Neutrophil (primary cell): Measurements from ENCODE around the gene ACTMAP.
A peak's percentile ranks its signal among the peaks of the same experiment; 100 is the strongest.

Experiments
- H3K27ac ChIP-seq: fragments of 200-600 bp; sonication (generic); 2 replicates; pipeline ENCODE4 v1.5.1; 2016; ENCODE audit warnings: mild to moderate bottlenecking, moderate library complexity
- H3K27me3 ChIP-seq: fragments of 200-600 bp; sonication (generic); 2 replicates; pipeline ENCODE4 v1.6.0; 2016; ENCODE audit warnings: mild to moderate bottlenecking
- H3K36me3 ChIP-seq: fragments of 200-600 bp; sonication (generic); 2 replicates; pipeline ENCODE4 v1.5.1; 2017
- H3K4me1 ChIP-seq, 2 experiments: fragments of 200-600 bp in 1 of 2; sonication (generic) in 1 of 2; 1 replicate in 1 of 2; 2 replicates in 1 of 2; pipeline versions ENCODE4 v1.5.1 to v1.6.1; 2013 to 2016; ENCODE audit warnings: low read depth in 1 of 2, low read length in 1 of 2, mild to moderate bottlenecking in 1 of 2, moderate library complexity in 1 of 2; ENCODE audit not compliant: control insufficient read depth in 1 of 2, insufficient read depth in 1 of 2
- H3K4me3 ChIP-seq, 2 experiments: fragments of 200-600 bp in 1 of 2; sonication (generic) in 1 of 2; 1 replicate in 1 of 2; 2 replicates in 1 of 2; pipeline ENCODE4 v1.5.1; 2013 to 2016; ENCODE audit warnings: low read depth in 1 of 2, low read length in 1 of 2, mild to moderate bottlenecking in 1 of 2, moderate library complexity in 1 of 2
- H3K9me3 ChIP-seq: fragments of 200-600 bp; sonication (generic); 2 replicates; pipeline ENCODE4 v1.5.1; 2016
- TF ChIP-seq, protein P1 (sequence below): fragments of 200-600 bp; sonication (generic); IDR thresholded peaks from 2 replicates; pipeline ENCODE4 v1.5.1; 2016; ENCODE audit warnings: antibody characterized with exemption

The ACTMAP gene

GRCh38 chr19:40714441-40715299 lies 35.6 kb downstream of the ACTMAP start:
- Histone ChIP-seq H3K27me3 (no peaks in the 10 kb centered on the region), H3K36me3 (peaks cover 23% of the 10 kb centered on the region), H3K4me1 (peaks cover 51 to 60% of the 10 kb centered on the region in 2 experiments), H3K9me3 (no peaks in the 10 kb centered on the region), H3K27ac (peak overlapping the region; percentile 92), H3K4me3 (peak overlapping the region; percentile 76 to 93)
- TF ChIP-seq, protein P1, sequence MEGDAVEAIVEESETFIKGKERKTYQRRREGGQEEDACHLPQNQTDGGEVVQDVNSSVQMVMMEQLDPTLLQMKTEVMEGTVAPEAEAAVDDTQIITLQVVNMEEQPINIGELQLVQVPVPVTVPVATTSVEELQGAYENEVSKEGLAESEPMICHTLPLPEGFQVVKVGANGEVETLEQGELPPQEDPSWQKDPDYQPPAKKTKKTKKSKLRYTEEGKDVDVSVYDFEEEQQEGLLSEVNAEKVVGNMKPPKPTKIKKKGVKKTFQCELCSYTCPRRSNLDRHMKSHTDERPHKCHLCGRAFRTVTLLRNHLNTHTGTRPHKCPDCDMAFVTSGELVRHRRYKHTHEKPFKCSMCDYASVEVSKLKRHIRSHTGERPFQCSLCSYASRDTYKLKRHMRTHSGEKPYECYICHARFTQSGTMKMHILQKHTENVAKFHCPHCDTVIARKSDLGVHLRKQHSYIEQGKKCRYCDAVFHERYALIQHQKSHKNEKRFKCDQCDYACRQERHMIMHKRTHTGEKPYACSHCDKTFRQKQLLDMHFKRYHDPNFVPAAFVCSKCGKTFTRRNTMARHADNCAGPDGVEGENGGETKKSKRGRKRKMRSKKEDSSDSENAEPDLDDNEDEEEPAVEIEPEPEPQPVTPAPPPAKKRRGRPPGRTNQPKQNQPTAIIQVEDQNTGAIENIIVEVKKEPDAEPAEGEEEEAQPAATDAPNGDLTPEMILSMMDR, result peak; percentile 36

DNA sequence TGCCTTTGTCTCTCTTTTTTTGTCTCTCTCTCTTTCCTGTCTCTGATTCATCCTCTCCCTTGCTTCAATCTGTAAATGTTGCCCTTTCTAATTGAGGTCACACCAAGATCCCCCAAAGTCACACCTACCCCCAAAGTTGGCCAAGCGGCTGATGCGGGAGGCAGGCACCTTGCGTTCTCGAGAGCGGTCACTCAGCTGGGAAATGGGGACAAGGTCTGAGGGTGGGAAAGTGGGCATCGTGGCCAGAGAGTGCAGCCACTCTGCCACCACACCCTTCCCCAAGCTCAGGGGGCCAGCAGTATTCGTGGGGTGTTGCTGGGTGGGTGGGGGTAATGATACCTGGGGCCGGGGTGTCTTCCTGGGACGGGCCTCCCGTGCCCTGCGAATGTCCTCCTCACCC lies 36.3 kb downstream of the ACTMAP start:
- Histone ChIP-seq H3K9me3 (no peaks in the 10 kb centered on the region), H3K27ac (peak overlapping the region; percentile 92), H3K27me3 (no peaks in the 10 kb centered on the region), H3K4me3 (peak overlapping the region; percentile 76 to 93), H3K4me1 (peaks cover 43 to 53% of the 10 kb centered on the region in 2 experiments), H3K36me3 (peaks cover 30% of the 10 kb centered on the region)
- TF ChIP-seq, protein P1, result no peak

- TF ChIP-seq, protein P1, result no peak
- Histone ChIP-seq H3K4me1 (peaks cover 9 to 20% of the 10 kb centered on the region in 2 experiments), H3K27me3 (no peaks in the 10 kb centered on the region), H3K36me3 (peaks cover 68% of the 10 kb centered on the region), H3K4me3 (no peak overlapping the region), H3K9me3 (no peaks in the 10 kb centered on the region), H3K27ac (no peak overlapping the region)
Observed at GRCh38 chr19:40709817-40710216, 40.5 kb downstream of the ACTMAP start.

DNA sequence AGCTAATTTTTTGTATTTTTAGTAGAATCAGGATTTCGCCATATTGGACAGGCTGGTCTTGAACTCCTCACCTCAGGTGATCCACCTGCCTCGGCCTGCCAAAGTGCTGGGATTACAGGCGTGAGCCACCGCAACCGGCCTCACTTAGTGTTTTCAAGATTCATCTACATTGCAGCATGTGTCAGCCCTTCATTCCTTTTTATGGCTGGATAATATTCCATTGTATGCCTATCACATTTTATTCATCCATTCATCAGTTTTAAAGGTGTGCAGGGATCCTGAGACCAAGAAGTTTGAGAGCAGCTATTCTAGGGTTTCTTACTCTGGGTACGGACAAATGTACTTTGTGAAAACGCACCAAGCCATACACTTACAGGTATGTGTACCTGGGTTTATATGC lies 42.7 kb downstream of the ACTMAP start:
- TF ChIP-seq, protein P1, result no peak
- Histone ChIP-seq H3K36me3 (peaks cover 84% of the 10 kb centered on the region), H3K9me3 (no peaks in the 10 kb centered on the region)

DNA sequence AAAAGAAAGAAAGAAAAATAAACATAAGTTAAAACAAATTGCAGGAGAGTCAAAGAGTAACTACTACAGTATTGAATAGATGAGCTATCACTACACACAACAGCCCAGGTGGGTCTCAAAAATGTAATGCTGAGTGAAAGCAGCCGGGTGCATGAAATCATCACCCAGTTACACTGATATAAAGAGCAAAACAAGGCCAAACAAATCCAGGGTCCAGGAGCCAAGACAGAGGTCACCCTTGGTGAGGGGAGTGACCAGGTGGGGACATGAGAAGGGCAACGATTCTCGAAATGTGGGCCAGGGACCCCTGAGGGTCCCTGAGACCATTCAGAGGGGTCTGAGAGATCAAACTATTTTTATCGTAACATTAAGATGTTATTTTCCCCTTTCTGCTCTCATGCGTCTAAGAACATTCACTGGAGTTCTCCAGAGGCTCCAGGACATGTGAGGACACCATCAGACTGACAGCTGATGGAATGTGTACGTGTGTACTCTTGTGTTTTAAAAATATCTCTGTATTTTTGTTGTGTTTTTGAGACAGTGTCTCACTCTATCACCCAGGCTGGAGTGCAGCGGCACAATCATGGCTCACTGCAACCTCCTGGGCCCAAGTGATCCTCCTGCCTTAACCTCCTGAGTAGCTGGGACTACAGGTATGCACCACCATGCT lies 44.2 kb downstream of the ACTMAP start:
- H3K9me3 ChIP-seq, result no peaks in the 10 kb centered on the region
- peaks cover 95% of the 10 kb centered on the region for H3K36me3 ChIP-seq
- TF ChIP-seq, protein P1, result no peak
- H3K4me3 ChIP-seq, result no peak overlapping the region
- no peaks in the 10 kb centered on the region for H3K27me3 ChIP-seq
- peaks cover 0 to 3% of the 10 kb centered on the region in 2 experiments for H3K4me1 ChIP-seq
- no peak overlapping the region for H3K27ac ChIP-seq

More for the DNA sequence above, 42.7 kb downstream of the ACTMAP start:
- Histone ChIP-seq H3K4me3 (no peak overlapping the region), H3K27me3 (no peaks in the 10 kb centered on the region), H3K4me1 (peaks cover 0 to 8% of the 10 kb centered on the region in 2 experiments), H3K27ac (no peak overlapping the region)
